GM10266 (cell line): Measurements from ENCODE around the gene STX1A.
"Not testable (repeated sequence)": the region's sequence is repeated elsewhere in the genome, so short reads cannot be mapped to it uniquely, and the experiment has no call there.

Experiments used
- DNase-seq: peaks from one replicate; pipeline ENCODE4 v3.0.0; 2012; ENCODE audit errors: extremely low spot score
- TF ChIP-seq, protein P1 (sequence below): IDR thresholded peaks from 2 replicates; pipeline ENCODE4 v1.5.1; 2012; ENCODE audit warnings: mild to moderate bottlenecking, low read depth; ENCODE audit not compliant: control insufficient read depth, insufficient read depth; ENCODE audit errors: missing control alignments

STX1A gene

DNA sequence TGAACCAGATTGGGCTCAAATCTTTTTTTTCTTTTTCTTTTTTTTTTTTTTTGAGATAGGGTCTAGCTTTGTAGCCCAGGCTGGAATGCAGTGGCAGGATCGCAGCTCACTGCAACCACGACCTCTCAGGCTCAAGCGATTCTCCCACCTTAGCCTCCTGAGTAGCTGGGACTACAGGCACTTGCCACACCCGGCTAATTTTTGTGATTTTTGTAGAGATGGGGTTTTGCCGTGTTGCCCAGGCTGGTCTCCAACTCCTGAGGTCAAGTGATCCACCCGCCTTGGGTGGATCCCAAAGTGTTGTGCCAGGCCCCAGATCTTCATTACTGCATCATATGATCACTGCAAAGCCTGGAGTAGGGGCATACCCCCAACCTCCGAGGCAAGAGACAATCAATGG lies 39.0 kb downstream of the STX1A start:
- TF ChIP-seq, protein P1, sequence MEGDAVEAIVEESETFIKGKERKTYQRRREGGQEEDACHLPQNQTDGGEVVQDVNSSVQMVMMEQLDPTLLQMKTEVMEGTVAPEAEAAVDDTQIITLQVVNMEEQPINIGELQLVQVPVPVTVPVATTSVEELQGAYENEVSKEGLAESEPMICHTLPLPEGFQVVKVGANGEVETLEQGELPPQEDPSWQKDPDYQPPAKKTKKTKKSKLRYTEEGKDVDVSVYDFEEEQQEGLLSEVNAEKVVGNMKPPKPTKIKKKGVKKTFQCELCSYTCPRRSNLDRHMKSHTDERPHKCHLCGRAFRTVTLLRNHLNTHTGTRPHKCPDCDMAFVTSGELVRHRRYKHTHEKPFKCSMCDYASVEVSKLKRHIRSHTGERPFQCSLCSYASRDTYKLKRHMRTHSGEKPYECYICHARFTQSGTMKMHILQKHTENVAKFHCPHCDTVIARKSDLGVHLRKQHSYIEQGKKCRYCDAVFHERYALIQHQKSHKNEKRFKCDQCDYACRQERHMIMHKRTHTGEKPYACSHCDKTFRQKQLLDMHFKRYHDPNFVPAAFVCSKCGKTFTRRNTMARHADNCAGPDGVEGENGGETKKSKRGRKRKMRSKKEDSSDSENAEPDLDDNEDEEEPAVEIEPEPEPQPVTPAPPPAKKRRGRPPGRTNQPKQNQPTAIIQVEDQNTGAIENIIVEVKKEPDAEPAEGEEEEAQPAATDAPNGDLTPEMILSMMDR: no peak
- no peak for DNase-seq

GRCh38 chr7:73679709-73680108 lies 39.8 kb downstream of the STX1A start:
- TF ChIP-seq, protein P1: no peak
- DNase-seq: no peak

- TF ChIP-seq, protein P1: no peak
- no peak for DNase-seq
Measured at GRCh38 chr7:73678862-73679261, 40.6 kb downstream of the STX1A start.

GRCh38 chr7:73676062-73676461 lies 43.4 kb downstream of the STX1A start:
- DNase-seq: not testable (repeated sequence)

DNA sequence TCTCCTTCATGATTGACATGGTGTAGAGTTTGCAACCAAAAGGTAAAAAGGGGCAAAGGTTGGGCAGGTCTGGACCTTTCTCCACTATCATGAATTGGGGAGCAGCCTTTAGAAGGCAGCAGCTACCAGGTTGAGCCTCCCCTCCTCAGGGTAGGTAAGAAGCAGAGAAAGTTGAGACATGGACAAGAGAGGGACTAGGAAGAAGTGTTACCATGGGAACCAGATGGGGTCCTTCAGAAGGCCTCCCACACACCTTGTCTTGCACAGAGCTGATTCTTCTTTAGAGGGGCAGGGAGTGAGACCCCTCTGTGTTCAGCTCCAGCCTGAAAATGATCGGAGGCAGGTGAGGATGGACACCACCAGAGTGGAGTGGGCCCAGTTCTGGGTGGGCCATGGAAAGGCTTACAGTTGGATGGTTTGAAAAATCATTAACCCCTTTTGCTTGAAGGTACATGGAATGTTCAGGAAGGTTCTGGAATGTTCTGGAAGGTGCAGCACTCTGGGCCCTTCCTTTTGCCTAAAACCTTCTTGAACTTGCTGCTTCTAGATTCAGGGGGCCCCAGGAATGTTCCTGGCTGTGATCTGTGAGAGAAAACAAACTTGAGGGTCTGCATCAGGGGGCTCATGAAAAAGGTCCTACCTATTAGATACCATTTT lies 44.9 kb downstream of the STX1A start:
- TF ChIP-seq, protein P1: no peak
- no peak for DNase-seq

DNA sequence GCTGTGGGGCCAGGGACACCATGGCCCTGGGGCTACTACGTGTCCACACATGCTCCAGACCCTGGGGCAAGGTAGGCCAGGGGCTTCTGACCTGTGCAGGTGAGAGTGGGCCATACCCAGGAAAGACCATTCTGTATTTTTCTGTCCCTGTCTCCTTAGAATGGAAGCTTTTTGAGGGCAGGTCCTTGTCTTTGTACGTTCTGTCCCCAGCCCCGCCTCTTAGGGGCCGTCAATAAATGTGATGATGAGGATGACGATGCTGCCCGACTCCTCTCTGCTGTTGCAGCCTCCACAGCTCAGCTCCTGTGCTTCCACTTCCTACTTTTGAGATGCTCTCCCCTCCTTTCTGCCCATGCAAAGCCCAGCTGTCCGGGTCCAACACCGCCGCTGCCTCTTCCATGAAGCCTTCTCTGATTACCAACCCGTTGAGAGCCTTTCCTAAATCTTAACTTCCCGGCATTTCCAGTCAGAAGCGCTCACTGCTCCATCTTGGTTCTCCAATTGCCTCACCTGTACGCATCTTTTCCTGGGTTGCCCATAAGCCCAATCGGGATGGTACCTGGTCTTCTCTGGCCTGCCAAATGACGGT lies 47.5 kb downstream of the STX1A start:
- TF ChIP-seq, protein P1: no peak
- DNase-seq: no peak

- no peak for DNase-seq
- TF ChIP-seq, protein P1: no peak
Measured at GRCh38 chr7:73671322-73671661, 48.2 kb downstream of the STX1A start.
